NOMO-1 treated with DMSO at 0.1 percent for 48 hours (cell line): ENCODE data around the gene PAMR1.
A peak's percentile ranks its signal among the peaks of the same experiment; 100 is the strongest.

Source experiments
- DNase-seq: peaks from one replicate; lab custom pipeline; 2025; ENCODE audit not compliant: unreplicated experiment; lab: John Stamatoyannopoulos, UW

PAMR1 gene

GRCh38 chr11:35501776-35502175 lies 23.6 kb downstream of the PAMR1 start:
- DNase-seq: no peak

GRCh38 chr11:35500744-35501143 lies 24.7 kb downstream of the PAMR1 start:
- DNase-seq: no peak

- DNase-seq: no peak
Measured at GRCh38 chr11:35496416-35496815, 29.0 kb downstream of the PAMR1 start.

- DNase-seq: no peak
Measured at GRCh38 chr11:35494957-35495490, 30.4 kb downstream of the PAMR1 start.

- no peak for DNase-seq
Measured at GRCh38 chr11:35491231-35491871, 34.1 kb downstream of the PAMR1 start.

- no peak for DNase-seq
Measured at GRCh38 chr11:35488117-35488516, 37.3 kb downstream of the PAMR1 start.

- peak; percentile 12 for DNase-seq
Measured at GRCh38 chr11:35487532-35488078, 37.8 kb downstream of the PAMR1 start.

GRCh38 chr11:35486934-35487333 lies 38.5 kb downstream of the PAMR1 start:
- DNase-seq: no peak

GRCh38 chr11:35486446-35486845 lies 39.0 kb downstream of the PAMR1 start:
- no peak for DNase-seq

- DNase-seq: peak; percentile 55
Measured at GRCh38 chr11:35485656-35486322, 39.6 kb downstream of the PAMR1 start.

- no peak for DNase-seq
Measured at GRCh38 chr11:35484435-35484834, 41.0 kb downstream of the PAMR1 start.

- DNase-seq: no peak
Measured at GRCh38 chr11:35483131-35483820, 42.1 kb downstream of the PAMR1 start.

- DNase-seq: no peak
Measured at GRCh38 chr11:35479731-35480130, 45.7 kb downstream of the PAMR1 start.

- DNase-seq: no peak
Measured at GRCh38 chr11:35478471-35479091, 46.8 kb downstream of the PAMR1 start.

- DNase-seq: no peak
Measured at GRCh38 chr11:35477901-35478300, 47.5 kb downstream of the PAMR1 start.

GRCh38 chr11:35474688-35475087 lies 50.7 kb downstream of the PAMR1 start:
- no peak for DNase-seq

GRCh38 chr11:35473795-35474374 lies 51.5 kb downstream of the PAMR1 start:
- DNase-seq: no peak

- no peak for DNase-seq
Measured at GRCh38 chr11:35470616-35471015, 54.8 kb downstream of the PAMR1 start.

- DNase-seq: no peak
Measured at GRCh38 chr11:35466058-35466457, 59.4 kb downstream of the PAMR1 start.

GRCh38 chr11:35464308-35464707 lies 61.1 kb downstream of the PAMR1 start:
- no peak for DNase-seq

GRCh38 chr11:35463331-35463751 lies 62.1 kb downstream of the PAMR1 start:
- DNase-seq: no peak
